UCSD-AML1 (cell line): ENCODE measurements around the gene MELTF.

Experiments used
- DNase-seq: peaks from one replicate; lab custom pipeline; 2025; ENCODE audit not compliant: unreplicated experiment; lab: John Stamatoyannopoulos, UW

Gene MELTF

GRCh38 chr3:197010556-197011351 is 18.9 kb downstream of the MELTF start:
- DNase-seq = no peak

- no peak for DNase-seq
Observed at GRCh38 chr3:197009532-197010019, 20.0 kb downstream of the MELTF start.

- DNase-seq = no peak
Observed at GRCh38 chr3:197008436-197009209, 21.0 kb downstream of the MELTF start.

GRCh38 chr3:197007953-197008352 is 21.7 kb downstream of the MELTF start:
- DNase-seq = no peak

- DNase-seq = no peak
Observed at GRCh38 chr3:197007296-197007940, 22.2 kb downstream of the MELTF start.

GRCh38 chr3:197006860-197007259 is 22.8 kb downstream of the MELTF start:
- no peak for DNase-seq

- no peak for DNase-seq
Observed at GRCh38 chr3:197006446-197006845, 23.2 kb downstream of the MELTF start.

GRCh38 chr3:197003461-197004385 is 25.9 kb downstream of the MELTF start:
- no peak for DNase-seq

- peak; percentile 77 for DNase-seq
Observed at GRCh38 chr3:197002701-197003454, 26.7 kb downstream of the MELTF start.

GRCh38 chr3:197001972-197002700 is 27.5 kb downstream of the MELTF start:
- DNase-seq = no peak

GRCh38 chr3:197001106-197001971 is 28.3 kb downstream of the MELTF start:
- DNase-seq = no peak

GRCh38 chr3:197000211-197000610 is 29.4 kb downstream of the MELTF start:
- DNase-seq = no peak

GRCh38 chr3:196998966-196999760 is 30.5 kb downstream of the MELTF start:
- DNase-seq = no peak

GRCh38 chr3:196997311-196997710 is 32.3 kb downstream of the MELTF start:
- DNase-seq = no peak

GRCh38 chr3:196996454-196997265 is 33.0 kb downstream of the MELTF start:
- no peak for DNase-seq

GRCh38 chr3:196995646-196996355 is 33.8 kb downstream of the MELTF start:
- no peak for DNase-seq
